ENCODE results near the gene USP2.

Gene USP2, protein sequence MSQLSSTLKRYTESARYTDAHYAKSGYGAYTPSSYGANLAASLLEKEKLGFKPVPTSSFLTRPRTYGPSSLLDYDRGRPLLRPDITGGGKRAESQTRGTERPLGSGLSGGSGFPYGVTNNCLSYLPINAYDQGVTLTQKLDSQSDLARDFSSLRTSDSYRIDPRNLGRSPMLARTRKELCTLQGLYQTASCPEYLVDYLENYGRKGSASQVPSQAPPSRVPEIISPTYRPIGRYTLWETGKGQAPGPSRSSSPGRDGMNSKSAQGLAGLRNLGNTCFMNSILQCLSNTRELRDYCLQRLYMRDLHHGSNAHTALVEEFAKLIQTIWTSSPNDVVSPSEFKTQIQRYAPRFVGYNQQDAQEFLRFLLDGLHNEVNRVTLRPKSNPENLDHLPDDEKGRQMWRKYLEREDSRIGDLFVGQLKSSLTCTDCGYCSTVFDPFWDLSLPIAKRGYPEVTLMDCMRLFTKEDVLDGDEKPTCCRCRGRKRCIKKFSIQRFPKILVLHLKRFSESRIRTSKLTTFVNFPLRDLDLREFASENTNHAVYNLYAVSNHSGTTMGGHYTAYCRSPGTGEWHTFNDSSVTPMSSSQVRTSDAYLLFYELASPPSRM

DNA sequence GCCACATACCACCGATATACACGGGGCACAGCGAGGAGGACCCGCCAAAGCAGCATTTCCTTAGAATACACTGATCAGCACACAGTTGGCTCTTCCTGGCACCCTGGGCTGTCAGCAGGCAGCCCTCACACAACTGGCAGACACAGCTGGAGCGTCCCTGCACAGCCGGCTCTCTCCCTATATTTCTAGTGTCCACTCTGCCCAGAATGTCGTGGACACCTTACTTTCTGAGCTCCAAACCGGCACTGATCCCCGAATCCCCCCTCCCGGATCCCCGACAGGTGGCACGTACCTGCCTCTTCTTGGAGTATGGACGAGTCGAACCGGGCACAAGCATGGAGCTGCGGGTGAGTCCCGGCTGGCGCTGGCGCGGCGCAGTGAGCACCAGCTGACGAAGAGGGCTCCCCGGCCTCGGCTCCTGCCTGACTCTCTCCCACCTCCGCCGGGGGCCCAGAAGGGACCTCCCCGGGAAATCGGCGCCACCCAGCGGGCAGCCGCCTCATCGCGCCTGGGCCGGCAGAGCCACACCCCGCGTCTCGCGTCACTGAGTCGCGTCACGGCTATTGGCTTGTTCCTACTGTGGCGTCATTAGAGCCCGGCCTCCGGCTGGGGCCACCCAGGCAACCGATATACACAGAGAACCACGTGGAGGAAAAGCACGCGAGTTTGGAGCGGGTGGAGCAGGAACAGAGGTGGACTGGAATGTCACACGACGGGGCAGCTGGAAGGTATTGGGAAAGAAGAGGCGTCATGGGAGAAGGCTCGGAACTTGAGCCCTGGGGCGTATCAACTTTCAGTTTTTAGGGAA, at the start of gene USP2:
USP2 (minus strand) TSS at position 510 of the 808 bp plus-strand sequence. CDS start 8,210 bp downstream, outside the sequence.
- DNase-seq (ENCODE audit: low read depth), result peak; percentile 92

DNA sequence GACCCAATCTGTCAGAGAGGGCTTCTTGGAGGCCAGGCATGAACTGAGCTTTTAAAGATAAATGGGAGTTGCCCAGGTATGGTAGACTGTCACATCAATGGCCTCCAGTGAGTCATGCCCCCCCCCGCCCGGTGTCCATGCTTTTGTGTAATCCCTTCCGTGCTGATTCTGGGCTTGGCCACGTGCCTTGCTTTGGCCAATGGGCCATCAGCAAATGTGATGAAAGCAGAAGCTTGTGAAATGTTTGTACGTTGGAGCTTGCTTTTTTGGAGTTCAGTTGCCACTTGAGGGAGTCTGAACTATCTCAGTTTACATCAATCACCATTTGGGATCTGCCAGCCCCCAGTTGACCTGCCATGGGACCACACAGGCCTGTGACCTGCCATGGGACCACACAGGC, 45.8 kb upstream of the USP2 start:
- DNase-seq (ENCODE audit: low read depth), result no peak

DNA sequence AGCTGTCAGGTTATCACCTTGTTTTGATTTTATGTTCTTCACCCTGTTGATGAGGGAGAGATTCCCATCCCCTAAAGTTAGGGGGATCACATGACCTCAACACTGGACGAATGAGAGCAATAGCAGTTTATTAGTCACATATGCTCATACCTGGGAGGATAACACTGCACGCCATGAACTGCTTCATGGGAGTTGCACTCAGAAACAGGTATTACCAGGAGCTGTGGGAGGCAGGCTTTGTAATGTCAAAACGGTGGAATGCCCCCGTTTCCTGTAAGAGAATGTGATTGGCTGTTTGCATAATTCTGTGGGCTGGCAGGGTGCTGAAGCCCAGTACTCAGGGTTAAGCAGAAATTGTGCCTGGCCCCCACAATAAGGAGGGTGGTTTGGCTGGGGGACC, 44.7 kb upstream of the USP2 start:
- no peak for DNase-seq (ENCODE audit: low read depth)

DNA sequence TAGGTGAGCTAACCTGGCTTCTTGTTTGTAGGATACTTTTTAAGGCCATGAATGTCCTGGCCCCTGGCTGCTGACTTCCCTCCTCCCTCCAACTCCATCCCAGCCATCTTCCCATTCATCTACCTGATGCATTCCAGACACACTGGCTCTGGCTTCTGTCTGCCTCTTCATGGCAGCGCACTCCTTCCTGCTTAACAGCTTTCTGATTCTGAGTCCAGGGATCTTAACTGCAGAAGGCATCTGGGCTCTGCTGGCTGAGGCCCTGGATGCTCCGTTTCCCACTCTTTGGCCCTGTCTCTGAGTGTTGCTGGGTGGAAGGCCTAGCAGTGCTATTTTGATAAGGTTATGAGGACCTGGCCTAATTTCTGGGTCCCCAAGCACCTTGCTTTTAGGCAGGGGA, 43.3 kb upstream of the USP2 start:
- DNase-seq (ENCODE audit: low read depth), result no peak

DNA sequence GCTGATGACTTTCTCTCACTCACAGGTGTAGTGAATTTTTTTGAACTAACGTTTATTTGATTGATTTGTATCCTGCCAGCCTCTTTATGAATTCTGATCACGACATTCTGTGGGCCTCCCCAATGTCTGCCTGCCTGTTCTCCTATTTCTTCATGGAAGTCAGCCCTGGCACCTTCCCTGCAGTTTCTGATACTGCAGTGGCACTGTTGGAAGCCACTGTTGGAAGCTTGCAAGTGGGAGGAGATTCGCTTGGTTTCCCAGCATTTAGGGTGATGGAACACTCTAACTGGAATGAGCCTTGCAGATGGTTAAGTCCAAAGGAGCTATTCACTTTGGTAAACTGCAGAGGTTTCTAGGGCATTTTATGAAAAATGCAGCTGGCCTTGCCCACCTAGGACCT, 42.8 kb upstream of the USP2 start:
- DNase-seq (ENCODE audit: low read depth), result no peak

DNA sequence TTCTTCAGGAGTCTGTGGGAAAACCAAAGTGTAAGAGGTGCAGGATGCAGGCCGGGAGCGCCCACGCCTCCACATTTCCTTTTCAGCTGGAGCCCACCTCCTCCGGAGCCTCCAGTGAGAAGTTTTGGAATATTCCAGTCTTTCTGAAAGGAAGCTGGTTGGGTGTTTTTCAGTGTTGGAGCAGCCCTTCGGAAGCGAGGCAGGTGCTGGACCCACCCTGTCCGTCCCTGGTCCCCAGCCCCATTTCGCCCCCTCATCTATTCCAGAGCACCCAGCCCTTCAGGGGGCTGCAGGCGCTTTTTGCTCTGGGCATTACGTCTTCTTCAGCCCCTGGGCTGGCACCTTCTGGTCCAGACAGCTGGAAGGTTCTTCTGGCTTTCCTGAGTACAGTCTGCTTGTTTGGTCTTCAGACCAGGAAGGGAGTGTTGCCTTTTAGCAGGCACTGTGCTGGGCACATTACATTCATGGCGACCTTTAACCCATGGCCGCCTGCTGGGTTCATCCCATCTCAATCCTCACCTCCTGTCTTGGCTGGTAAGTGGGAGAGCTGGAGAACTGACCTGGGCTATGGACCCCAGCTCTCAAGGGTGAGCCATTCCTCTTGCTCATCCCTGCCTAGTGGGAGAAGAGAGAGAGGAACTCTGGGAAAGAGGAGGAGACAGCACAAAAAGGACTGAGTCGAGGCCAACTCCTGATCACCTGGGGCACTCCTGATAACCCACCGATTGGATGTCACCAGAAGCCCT, 42.2 kb upstream of the USP2 start:
- DNase-seq (ENCODE audit: low read depth), result no peak

DNA sequence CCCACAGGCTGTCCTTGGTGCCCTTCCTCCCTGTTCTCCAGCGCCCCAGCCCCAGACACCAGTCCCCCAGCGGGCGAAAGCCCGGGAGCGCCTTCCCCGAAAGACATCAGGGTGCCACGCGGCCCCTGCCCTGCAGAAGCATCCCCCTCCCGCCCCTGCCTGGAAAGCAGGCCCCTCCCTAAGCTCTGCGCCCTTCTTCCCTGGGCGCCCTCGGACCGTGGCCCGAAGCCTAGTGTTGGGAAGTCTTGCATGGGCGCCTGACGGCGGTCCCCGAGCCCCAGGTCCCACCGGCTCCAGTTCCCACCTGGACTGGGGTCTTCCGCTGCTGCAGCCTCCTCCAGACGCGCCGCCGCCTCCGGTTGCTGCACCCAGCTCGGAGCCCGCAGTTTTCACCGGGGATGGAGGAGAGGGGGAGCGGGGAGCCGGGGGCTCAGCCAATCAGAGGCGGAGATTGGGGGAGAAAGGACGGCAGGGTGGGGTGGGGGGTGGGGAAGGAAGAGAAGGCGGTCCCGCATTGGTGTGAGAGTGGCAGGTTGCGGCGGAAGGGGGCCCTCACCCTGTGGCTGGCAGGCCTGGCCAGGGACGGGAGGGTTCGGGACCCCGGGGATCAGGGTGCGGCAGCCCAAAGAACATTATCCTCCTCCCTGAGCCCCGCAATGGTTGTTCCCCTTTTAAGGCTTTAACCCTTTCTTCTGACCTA, 41.5 kb upstream of the USP2 start, which contains the start of gene THY1:
THY1 (minus strand) TSS at position 364 of the 700 bp plus-strand sequence. CDS start 2,267 bp downstream, outside the sequence.
- DNase-seq (ENCODE audit: low read depth), result no peak

DNA sequence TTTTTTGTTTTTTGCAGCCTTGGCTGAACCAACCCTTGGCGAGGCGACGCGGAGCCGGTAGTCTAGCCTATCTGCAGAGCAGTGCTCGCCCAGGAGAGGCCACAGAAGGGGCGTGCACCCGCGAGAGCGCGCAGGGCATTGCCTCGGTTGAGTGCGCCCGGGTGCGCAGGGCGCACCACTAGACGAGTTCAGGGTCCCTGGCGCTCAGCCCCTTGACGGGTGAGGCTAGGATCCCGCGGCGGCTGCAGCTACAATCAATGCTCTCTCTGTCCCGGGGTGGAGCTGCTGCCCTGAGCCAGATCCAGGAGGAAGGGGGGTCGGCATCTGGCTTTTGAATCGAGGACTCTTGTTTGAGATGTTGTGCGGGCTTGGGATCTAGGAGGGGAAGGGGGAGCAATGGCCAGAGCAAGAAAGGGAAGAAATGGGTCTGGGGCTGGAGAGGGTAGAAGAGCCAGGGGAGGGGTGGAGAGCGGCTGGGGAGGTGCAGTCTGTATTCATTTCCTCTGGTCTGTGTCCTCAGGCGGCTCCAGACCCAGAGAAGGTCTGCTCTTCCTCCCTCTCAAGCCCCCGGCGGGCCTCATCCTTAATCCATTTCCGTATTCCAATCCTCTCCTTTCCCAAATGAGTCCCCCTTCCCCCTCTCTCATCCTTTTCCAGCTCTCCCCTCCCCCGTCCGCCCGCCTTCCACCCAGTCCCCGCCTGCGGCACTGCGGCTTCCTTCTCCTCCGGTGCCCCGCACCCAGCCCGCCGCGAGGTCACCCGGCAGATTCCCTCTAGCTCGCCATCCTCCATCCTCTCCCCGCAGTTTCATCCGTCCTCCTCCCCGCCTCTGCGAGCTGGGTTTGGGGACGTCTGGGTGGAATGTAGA, 40.7 kb upstream of the USP2 start:
- no peak for DNase-seq (ENCODE audit: low read depth)

DNA sequence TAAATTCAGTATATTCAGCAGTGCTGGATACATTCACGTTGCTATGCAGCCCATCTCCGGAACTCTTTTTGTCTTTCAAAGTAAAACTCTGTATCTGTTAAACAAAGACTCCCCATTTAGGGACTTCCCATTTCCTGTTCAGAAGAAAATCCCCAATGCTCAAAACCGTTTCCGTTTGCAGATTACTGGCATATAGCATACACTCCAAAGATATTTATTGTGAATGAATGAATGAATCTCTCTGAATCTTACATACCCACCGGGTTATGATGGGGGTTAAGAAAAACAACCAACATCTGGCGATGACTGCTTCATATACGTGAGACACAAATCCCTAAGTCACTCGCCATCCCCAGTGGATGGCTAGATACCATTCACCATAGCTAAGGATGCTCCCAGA, 39.9 kb upstream of the USP2 start:
- DNase-seq (ENCODE audit: low read depth), result no peak

DNA sequence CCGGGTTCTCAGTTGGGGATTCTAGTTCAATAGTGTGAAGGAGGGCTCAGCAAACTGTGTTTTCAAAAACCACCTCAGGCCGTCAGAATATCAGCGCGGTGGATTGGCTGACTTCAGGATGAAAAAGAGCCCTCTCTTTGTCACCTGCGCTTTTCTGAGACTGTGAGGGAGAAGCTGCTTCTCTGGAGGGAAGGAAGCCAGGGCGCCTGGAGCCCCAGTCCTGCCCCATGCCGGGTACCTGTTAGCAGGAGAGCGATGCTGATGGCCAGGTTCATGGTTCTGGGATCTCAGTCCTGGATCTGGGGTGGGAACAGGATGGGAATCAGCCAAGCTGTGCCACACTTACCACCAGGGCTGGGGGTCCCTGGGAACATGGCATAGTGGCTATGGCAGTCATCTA, 39.1 kb upstream of the USP2 start:
- no peak for DNase-seq (ENCODE audit: low read depth)

DNA sequence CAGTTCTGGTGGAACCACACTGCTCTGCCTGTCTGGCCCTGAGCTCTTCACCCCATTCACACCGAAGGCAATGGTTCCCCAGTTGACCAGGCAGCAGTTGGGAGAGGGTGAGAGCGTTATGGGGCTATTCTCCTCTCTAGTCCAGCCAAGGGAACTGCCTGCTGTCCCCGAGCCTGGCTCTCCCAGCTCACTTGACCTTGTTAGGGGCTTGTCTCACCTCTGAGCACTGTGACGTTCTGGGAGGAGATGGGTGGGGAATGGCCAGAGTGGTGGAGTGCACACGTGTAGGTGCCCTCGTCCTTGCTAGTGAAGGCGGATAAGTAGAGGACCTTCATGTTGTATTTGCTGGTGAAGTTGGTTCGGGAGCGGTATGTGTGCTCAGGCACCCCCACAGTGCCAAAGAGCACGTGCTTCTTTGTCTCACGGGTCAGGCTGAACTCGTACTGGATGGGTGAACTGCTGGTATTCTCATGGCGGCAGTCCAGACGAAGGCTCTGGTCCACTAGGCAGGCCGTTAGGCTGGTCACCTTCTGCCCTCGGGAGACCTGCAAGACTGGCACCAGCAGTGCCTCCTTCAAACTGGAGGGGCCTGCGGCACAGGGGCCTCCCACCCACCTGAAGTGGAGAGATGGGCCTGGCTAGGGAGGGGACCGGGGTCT, 38.5 kb upstream of the USP2 start:
- no peak for DNase-seq (ENCODE audit: low read depth)

DNA sequence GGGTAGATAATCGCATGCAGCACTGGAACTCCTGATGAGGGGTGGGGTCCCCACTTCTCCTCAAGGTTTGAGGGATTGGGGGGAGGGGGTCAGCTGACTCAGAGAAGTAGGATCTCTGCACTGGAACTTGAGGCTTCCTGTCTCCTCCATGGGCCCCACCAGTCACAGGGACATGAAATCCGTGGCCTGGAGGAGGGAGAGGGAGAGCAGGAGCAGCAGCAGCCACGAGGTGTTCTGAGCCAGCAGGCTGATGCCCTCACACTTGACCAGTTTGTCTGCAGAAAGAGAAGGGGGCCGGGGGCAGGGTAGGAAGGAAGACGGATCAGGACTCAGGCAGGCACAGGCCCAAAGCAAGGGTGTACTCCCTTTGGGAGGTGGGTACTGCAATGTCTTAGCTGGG, 37.8 kb upstream of the USP2 start:
- no peak for DNase-seq (ENCODE audit: low read depth)

DNA sequence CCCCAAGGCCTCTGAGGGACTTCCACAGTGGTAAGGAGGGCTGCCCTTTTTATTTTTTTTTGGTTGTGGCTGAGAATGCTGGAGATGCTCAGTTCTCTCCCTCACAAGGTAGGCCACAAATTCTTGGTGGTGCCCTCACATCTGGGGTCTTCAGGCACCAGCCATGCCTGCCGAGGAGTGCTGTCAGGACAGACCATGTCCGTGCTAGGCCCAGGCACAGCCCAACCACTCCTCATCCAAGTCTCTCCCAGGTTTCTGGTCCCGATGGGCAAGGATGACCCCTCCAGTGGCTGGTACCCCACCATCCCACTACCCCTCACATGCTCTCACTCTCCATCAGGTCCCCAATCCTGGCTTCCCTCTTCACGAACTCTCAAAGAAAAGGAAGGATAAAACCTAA, 37.3 kb upstream of the USP2 start:
- no peak for DNase-seq (ENCODE audit: low read depth)

DNA sequence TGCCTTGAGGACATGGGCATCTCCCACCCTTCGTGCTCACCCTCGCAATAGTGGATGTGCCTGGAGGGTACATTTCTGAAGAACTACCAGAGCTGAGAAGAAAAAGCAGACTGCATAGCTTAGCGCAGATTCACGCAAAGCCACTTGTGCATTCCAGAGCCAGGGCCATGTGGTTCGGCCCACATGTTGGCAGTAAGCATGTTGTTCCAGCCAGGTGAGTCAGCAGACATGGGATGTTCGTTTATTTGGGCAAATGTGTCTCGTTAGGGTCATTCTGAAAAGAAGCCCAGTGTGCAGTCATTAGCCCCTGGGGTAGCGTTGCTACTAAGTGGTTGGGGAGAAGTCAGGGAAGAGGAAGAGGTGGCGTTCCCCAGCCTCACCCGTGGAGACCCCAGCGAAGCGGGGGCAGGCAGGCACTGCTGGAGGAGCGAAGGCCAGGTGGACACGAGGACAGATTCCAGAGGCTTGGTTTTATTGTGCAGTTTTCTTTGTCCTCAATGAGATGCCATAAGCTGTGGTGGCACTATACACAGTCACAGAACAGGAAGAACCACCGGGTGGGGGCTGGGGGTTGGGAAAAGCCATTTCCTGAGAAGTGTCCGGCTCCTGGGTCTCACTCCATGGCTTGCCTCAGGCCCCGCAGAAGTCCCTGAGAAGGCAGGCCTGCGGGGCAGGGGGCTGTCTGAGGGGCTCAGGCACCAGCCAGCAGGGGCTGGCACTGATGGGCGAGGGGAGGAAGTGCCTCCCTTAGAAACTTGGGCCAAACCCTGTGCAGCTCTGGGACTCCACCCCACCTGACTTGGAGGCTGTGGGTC, 36.4 kb upstream of the USP2 start:
- no peak for DNase-seq (ENCODE audit: low read depth)

DNA sequence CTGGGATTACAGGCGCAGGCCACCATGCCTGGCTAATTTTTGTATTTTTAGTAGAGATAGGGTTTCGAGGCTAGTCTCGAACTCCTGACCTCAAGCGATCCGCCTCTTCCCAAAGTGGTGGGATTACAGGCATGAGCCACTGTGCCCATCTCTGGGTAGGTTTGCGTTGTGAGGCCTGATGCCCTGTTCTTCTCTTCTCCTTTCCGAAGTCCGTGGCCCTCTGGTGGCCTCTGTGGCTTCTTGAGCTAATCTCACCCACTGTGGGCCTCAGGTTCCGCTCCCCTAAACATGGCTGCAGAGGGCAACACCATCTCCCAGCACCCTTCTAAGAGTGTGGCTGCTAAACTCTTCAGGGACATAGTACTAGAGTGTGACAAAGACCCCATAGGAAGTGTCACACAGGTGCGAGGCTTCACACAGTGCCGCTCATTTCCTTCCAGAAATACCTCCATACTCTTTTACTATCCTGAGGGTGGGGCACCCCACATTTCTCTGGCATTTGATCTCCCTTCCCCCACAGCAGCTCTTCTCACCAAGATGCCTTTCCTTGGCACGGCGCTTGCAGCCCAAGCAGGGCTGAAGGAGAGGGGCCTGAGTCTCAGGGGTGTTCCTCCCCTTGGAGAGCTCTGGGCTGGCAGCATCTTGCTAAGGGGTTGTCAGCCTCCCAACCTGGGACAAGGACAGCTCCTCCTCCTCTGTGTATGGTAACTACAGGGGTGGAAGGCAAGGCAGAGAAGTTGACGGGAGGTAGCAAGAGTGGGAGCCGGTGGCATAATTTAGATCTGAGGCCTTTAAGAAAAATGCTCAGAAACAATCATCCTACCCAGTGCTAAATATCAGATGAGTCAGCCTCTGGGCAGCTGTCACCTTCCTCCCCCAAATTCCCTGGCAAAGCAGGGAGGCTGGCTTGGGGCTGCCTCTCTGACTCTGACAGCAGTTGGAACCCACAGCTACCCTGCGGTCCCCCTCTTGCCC, 35.4 kb upstream of the USP2 start:
- no peak for DNase-seq (ENCODE audit: low read depth)

DNA sequence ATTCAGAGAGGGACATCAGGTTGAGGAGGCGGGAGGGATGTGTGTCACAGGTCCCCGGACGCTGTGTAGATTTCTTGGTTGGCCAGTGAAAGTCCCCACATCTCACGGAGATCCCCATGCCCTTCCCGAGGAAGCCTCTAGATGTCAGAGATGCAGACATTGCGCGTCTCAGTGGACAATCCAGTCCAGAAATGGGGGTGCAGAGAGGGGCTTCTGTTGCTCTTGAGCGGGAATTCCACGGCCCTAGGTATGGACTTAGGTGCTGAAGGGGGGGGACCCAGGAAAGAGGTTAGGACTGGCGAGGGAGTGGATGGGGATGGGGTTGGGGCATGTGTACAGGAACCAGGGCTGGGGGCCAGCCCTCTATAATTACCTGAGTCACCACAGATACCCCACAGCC, 34.5 kb upstream of the USP2 start:
- no peak for DNase-seq (ENCODE audit: low read depth)

DNA sequence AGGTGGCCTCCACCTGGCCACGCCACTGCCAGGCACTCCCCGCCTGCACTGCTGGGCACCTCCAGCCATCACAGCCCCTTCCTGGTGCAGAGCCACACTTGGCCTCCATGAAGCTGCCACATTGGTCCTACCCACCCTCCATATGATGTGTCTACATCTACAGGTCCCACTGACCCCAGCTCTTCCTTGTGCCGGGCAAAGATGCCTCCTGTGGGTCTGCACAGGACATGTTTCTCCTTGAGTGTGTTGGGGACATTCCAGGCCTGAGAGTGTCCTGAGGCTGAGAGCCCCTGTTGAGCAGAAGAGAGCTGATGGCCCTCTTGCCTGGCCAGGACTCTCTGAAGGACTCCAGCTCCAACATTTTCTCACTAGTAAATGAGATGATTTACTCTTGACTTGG, 34.0 kb upstream of the USP2 start:
- no peak for DNase-seq (ENCODE audit: low read depth)

DNA sequence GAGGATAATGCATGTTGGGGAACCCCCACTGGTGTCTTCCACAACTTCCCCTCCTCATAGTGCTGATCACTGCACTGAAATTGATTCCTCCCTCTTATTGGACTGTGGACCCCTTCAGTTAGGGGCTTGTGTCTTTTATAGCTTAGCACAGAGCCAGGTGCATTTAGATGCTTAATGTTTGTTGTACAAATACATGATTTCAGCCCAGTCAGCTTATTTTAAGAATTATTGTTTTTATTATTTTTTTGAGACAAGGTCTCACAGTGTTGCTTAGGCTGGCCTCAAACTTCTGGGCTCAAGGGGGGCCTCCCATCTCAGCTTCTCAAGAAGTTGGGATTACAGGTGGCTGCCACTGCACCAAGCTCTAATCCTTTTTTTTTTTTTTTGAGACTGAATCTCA, 33.2 kb upstream of the USP2 start:
- DNase-seq (ENCODE audit: low read depth), result no peak
